ENCODE results near the gene HMG20B.
A peak's percentile ranks its signal among the peaks of the same experiment; 100 is the strongest.
"Not testable (repeated sequence)": the region's sequence is repeated elsewhere in the genome, so short reads cannot be mapped to it uniquely, and the experiment has no call there.

The HMG20B gene

GRCh38 chr19:3578390-3578789 lies 5.6 kb downstream of the HMG20B start:
- Mint-ChIP-seq H3K4me3 (no peak overlapping the region), H3K4me1 (ENCODE audit: low read depth) (peaks cover 3% of the 10 kb centered on the region), H3K36me3 (ENCODE audit: low read depth) (peaks cover 30% of the 10 kb centered on the region), H3K27ac (no peak overlapping the region), H3K27me3 (no peaks in the 10 kb centered on the region), H3K9me3 (no peaks in the 10 kb centered on the region)
- DNase-seq: no peak

DNA sequence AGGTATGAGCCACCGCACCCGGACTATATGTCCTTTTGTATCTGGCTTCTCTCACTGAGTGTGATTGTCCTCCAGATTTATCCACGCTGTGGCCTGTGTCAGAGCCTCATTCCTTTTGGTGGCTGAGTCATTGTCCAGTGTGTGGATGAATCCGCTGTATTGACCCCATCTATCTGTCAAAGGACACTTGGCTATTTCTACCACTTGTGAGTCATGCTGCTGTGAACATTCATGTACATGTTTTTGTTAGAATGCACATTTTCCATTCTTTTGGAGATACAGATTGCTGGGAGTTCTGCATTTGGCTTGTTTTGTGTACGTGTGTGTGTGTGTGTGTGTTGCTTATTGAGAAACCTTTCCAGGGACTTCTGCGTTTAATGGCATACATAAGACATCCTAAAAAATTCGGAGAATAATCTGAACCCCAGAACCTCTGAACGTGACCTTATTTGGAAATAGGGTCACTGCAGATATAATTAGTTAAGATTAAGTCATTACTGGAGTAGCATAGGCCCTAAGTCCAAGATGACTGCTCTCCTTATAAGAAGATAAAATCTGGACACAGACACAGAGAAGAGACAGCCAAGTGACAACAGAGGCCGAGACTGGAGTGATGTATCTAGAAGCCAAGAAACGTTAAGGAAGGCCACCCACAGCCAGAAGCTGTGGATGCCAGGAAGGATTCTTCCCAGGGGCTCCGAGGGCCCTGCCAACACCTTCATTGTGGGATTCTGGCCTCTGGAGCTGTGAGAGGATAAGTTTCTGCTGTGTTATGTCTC lies 7.6 kb downstream of the HMG20B start:
- Mint-ChIP-seq H3K4me3 (no peak overlapping the region), H3K27ac (no peak overlapping the region), H3K9me3 (no peaks in the 10 kb centered on the region), H3K27me3 (no peaks in the 10 kb centered on the region), H3K4me1 (ENCODE audit: low read depth) (no peaks in the 10 kb centered on the region), H3K36me3 (ENCODE audit: low read depth) (peaks cover 18% of the 10 kb centered on the region)
- DNase-seq: no peak

DNA sequence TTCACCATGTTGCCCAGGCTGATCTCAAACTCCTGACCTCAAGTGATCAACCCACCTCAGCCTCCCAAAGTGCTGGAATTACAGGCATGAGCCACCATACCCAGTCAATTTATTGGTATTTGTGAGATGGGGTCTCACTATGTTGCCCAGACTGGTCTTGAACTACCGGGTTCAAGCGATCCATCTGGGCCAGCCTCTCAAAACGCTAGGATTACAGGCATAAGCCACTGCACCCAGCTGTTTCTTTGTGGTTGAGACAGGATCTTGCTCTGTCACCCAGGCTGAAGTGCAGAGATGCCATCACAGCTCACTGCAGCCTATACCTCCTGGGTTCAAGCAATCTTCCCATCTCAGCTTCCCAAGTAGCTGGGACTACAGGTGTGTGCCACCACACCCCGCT lies 9.0 kb downstream of the HMG20B start:
- H3K36me3 Mint-ChIP-seq (ENCODE audit: low read depth); DNase-seq; H3K4me1 Mint-ChIP-seq (ENCODE audit: low read depth); H3K9me3 Mint-ChIP-seq; H3K27me3 Mint-ChIP-seq; H3K4me3 Mint-ChIP-seq; H3K27ac Mint-ChIP-seq: not testable (repeated sequence)

DNA sequence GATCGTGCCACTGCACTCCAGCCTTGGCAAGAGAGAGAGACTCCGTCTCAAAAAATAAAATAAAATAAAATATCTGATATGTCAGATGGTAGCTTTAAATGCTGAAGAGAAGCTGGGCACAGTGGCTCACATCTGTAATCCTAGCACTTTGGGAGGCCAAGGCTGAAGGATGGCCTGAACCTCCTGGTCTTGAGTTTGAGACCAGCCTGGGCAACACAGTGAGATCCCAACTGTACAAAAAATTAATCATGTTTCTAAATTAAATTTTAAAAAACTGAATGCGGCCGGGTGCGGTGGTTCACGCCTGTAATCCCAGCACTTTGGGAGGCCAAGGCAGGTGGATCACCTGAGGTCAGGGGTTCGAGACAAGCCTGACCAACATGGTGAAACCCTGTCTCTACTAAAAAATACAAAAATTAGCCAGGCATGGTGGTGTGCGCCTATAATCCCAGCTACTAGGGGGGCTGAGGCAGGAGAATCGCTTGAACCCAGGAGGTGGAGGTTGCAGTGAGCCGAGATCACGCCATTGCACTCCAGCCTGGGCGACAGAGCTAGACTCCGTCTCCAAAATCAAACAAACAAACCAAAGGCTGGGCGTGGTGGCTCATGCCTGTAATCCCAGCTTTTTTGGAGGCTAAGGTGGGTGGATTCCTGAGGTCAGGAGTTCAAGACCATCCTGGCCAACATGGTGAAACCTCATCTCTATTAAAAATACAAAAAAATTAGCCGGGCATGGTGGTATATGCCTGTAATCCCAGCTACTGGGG lies 11.5 kb downstream of the HMG20B start:
- H3K36me3 Mint-ChIP-seq (ENCODE audit: low read depth); H3K4me1 Mint-ChIP-seq (ENCODE audit: low read depth); H3K4me3 Mint-ChIP-seq; H3K27me3 Mint-ChIP-seq; H3K27ac Mint-ChIP-seq; DNase-seq; H3K9me3 Mint-ChIP-seq: not testable (repeated sequence)

GRCh38 chr19:3585301-3586126 lies 12.8 kb downstream of the HMG20B start, which contains the start of gene GIPC3:
Gene GIPC3, plus strand, starts transcription at chr19:3585478. Its CDS starts 120 bp downstream, at chr19:3585598.
- Mint-ChIP-seq H3K36me3 (ENCODE audit: low read depth) (no peaks in the 10 kb centered on the region), H3K27ac (no peak within 1 kb of the TSS), H3K4me3 (peak within 1 kb of the TSS; percentile 38), H3K4me1 (ENCODE audit: low read depth) (no peaks in the 10 kb centered on the region), H3K27me3 (no peaks in the 10 kb centered on the region), H3K9me3 (no peaks in the 10 kb centered on the region)
- DNase-seq: peak; percentile 49

- DNase-seq: peak; percentile 63
- Mint-ChIP-seq H3K27me3 (no peaks in the 10 kb centered on the region), H3K36me3 (ENCODE audit: low read depth) (no peaks in the 10 kb centered on the region), H3K4me3 (peak overlapping the region; percentile 38), H3K4me1 (ENCODE audit: low read depth) (no peaks in the 10 kb centered on the region), H3K9me3 (no peaks in the 10 kb centered on the region), H3K27ac (no peak overlapping the region)
Measured at GRCh38 chr19:3586127-3586626, 13.4 kb downstream of the HMG20B start.

- H3K36me3 Mint-ChIP-seq (ENCODE audit: low read depth): no peaks in the 10 kb centered on the region
- DNase-seq: no peak
- no peaks in the 10 kb centered on the region for H3K4me1 Mint-ChIP-seq (ENCODE audit: low read depth)
- no peak overlapping the region for H3K4me3 Mint-ChIP-seq
- no peaks in the 10 kb centered on the region for H3K27me3 Mint-ChIP-seq
- no peaks in the 10 kb centered on the region for H3K9me3 Mint-ChIP-seq
- no peak overlapping the region for H3K27ac Mint-ChIP-seq
Measured at GRCh38 chr19:3586707-3587346, 14.1 kb downstream of the HMG20B start.

DNA sequence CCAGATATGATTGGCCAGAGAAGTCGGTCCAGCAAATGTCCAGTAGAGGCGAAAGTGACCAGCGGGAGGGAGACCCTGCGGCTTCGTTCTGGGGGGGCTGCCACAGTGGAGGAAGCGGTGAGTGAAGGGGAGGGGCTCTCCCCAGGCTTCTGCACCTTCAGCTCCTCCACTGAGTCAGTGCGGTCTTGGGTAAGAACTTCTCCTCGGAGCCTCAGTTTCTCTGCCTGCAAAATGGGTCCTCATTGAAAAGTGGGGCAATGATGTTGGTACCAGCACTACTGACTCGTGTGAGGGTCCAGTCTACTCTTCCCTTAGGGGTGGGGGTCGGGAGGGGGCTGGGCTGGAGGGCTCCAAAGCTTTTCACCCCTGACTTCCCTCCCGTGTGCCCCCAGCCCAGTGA lies 16.7 kb downstream of the HMG20B start:
- Mint-ChIP-seq H3K4me1 (ENCODE audit: low read depth) (no peaks in the 10 kb centered on the region), H3K27ac (no peak overlapping the region), H3K4me3 (no peak overlapping the region), H3K9me3 (no peaks in the 10 kb centered on the region), H3K27me3 (no peaks in the 10 kb centered on the region), H3K36me3 (ENCODE audit: low read depth) (no peaks in the 10 kb centered on the region)
- DNase-seq: no peak

GRCh38 chr19:3589949-3590348 lies 17.2 kb downstream of the HMG20B start:
- no peaks in the 10 kb centered on the region for H3K4me1 Mint-ChIP-seq (ENCODE audit: low read depth)
- H3K4me3 Mint-ChIP-seq: no peak overlapping the region
- H3K36me3 Mint-ChIP-seq (ENCODE audit: low read depth): no peaks in the 10 kb centered on the region
- no peaks in the 10 kb centered on the region for H3K27me3 Mint-ChIP-seq
- H3K27ac Mint-ChIP-seq: no peak overlapping the region
- DNase-seq: no peak
- H3K9me3 Mint-ChIP-seq: no peaks in the 10 kb centered on the region

GRCh38 chr19:3590991-3591659 lies 18.4 kb downstream of the HMG20B start:
- Mint-ChIP-seq H3K27me3 (no peaks in the 10 kb centered on the region), H3K4me3 (no peak overlapping the region), H3K9me3 (no peaks in the 10 kb centered on the region), H3K27ac (no peak overlapping the region), H3K4me1 (ENCODE audit: low read depth) (no peaks in the 10 kb centered on the region), H3K36me3 (ENCODE audit: low read depth) (no peaks in the 10 kb centered on the region)
- DNase-seq: no peak

- H3K36me3 Mint-ChIP-seq (ENCODE audit: low read depth): no peaks in the 10 kb centered on the region
- no peak overlapping the region for H3K4me3 Mint-ChIP-seq
- no peak overlapping the region for H3K27ac Mint-ChIP-seq
- H3K4me1 Mint-ChIP-seq (ENCODE audit: low read depth): no peaks in the 10 kb centered on the region
- H3K27me3 Mint-ChIP-seq: no peaks in the 10 kb centered on the region
- no peak for DNase-seq
- H3K9me3 Mint-ChIP-seq: no peaks in the 10 kb centered on the region
Measured at GRCh38 chr19:3591876-3592613, 19.3 kb downstream of the HMG20B start.

DNA sequence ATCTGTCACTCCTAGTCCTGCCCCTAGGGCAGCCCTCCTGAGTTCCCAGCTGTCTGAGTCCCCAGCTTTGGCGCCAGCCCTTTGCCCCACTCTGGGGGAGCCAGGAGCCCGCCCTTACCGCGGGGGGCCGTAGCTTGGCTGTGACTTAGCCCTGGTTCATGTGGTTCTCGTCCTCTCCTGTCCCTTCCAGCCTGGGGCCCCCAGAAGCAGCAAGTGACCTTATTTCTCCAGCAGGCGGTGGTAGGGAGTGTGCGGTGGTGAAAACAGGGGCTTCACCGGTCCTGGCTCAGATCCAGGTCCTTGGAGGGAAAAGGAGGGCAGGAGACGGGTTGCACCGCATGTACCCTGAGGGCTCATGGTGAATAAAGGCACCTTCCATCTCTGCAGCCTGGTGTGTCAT lies 20.4 kb downstream of the HMG20B start:
- no peaks in the 10 kb centered on the region for H3K27me3 Mint-ChIP-seq
- H3K36me3 Mint-ChIP-seq (ENCODE audit: low read depth): no peaks in the 10 kb centered on the region
- no peak overlapping the region for H3K4me3 Mint-ChIP-seq
- DNase-seq: no peak
- H3K4me1 Mint-ChIP-seq (ENCODE audit: low read depth): no peaks in the 10 kb centered on the region
- H3K9me3 Mint-ChIP-seq: no peaks in the 10 kb centered on the region
- H3K27ac Mint-ChIP-seq: no peak overlapping the region

GRCh38 chr19:3595521-3596061 lies 22.8 kb downstream of the HMG20B start:
- Mint-ChIP-seq H3K4me3 (no peak overlapping the region), H3K4me1 (ENCODE audit: low read depth) (no peaks in the 10 kb centered on the region), H3K36me3 (ENCODE audit: low read depth) (no peaks in the 10 kb centered on the region), H3K27me3 (no peaks in the 10 kb centered on the region), H3K27ac (no peak overlapping the region), H3K9me3 (no peaks in the 10 kb centered on the region)
- DNase-seq: no peak
